Keratinocyte (primary cell): ENCODE results near the gene GLTP. TPM values are rescaled to one million over a fixed set of nuclear protein-coding genes. Genes with fewer than 3 reads are reported as not detected.

Experiments used
- DNase-seq: peaks from one replicate; pipeline ENCODE4 v3.0.0-alpha.2; 2011; ENCODE audit warnings: low read depth, missing footprints, low spot score
- FAIRE-seq: peaks from 2 replicates; lab custom pipeline; 2011; peaks lifted over from hg19 to GRCh38; lab: Jason Lieb, UNC
- H2AFZ ChIP-seq: 2 replicates; pipeline ENCODE4 v1.6.0; 2012; ENCODE audit warnings: low read length, control low read depth, inconsistent platforms; ENCODE audit not compliant: control insufficient read depth
- H3K27ac ChIP-seq: 2 replicates; pipeline ENCODE4 v1.5.1; 2011; ENCODE audit warnings: low read length; ENCODE audit not compliant: control insufficient read depth, insufficient read depth
- H3K27me3 ChIP-seq: 3 replicates; pipeline ENCODE4 v1.6.0; 2011; ENCODE audit warnings: low read length; ENCODE audit not compliant: control insufficient read depth, insufficient read depth; ENCODE audit errors: extremely low read depth
- H3K36me3 ChIP-seq, 2 experiments: 2 replicates in 1 of 2; 3 replicates in 1 of 2; pipeline ENCODE4 v1.5.1; 2011; ENCODE audit warnings: low read length in 2 of 2, mild to moderate bottlenecking in 1 of 2; ENCODE audit not compliant: control insufficient read depth in 2 of 2, insufficient read depth in 2 of 2; ENCODE audit errors: extremely low read depth in 1 of 2
- H3K4me1 ChIP-seq: 3 replicates; pipeline ENCODE4 v1.5.1; 2011; ENCODE audit warnings: low read length; ENCODE audit not compliant: control insufficient read depth, insufficient read depth; ENCODE audit errors: extremely low read depth
- H3K4me2 ChIP-seq: 3 replicates; pipeline ENCODE4 v1.6.0; 2011; ENCODE audit warnings: low read depth, low read length; ENCODE audit not compliant: control insufficient read depth, insufficient read depth; ENCODE audit errors: extremely low read depth
- H3K4me3 ChIP-seq, 3 experiments: fragments of 200-600 bp in 1 of 3; sonication (generic) in 1 of 3; 2 replicates in 2 of 3; 3 replicates in 1 of 3; pipeline ENCODE4 v1.5.1; 2011 to 2016; ENCODE audit warnings: low read length in 3 of 3, mild to moderate bottlenecking in 3 of 3, control low read depth in 2 of 3, inconsistent platforms in 1 of 3, low read depth in 1 of 3, mixed read lengths in 1 of 3, mixed run types in 1 of 3, moderate library complexity in 1 of 3; ENCODE audit not compliant: control insufficient read depth in 2 of 3, insufficient read depth in 2 of 3; ENCODE audit errors: extremely low read depth in 1 of 3
- H3K79me2 ChIP-seq: 2 replicates; pipeline ENCODE4 v1.6.0; 2012; ENCODE audit warnings: low read length; ENCODE audit not compliant: control insufficient read depth, insufficient read depth
- H3K9ac ChIP-seq: 3 replicates; pipeline ENCODE4 v1.6.0; 2011; ENCODE audit warnings: low read length; ENCODE audit not compliant: control insufficient read depth, insufficient read depth; ENCODE audit errors: extremely low read depth
- H3K9me1 ChIP-seq: 3 replicates; pipeline ENCODE4 v1.6.0; 2011; ENCODE audit warnings: low read length; ENCODE audit not compliant: control insufficient read depth, insufficient read depth; ENCODE audit errors: extremely low read depth
- H3K9me3 ChIP-seq: 2 replicates; pipeline ENCODE4 v1.5.1; 2012; ENCODE audit warnings: low read depth, low read length; ENCODE audit not compliant: control insufficient read depth
- H4K20me1 ChIP-seq: 3 replicates; pipeline ENCODE4 v1.6.0; 2011; ENCODE audit warnings: low read length; ENCODE audit not compliant: control insufficient read depth, insufficient read depth; ENCODE audit errors: extremely low read depth
- CTCF ChIP-seq, 3 experiments: IDR thresholded peaks in 1 of 3; conservative IDR thresholded peaks in 1 of 3; optimal IDR thresholded peaks in 1 of 3; 2 replicates in 2 of 3; 3 replicates in 1 of 3; pipeline versions ENCODE3 to v1.5.1; 2011; ENCODE audit warnings: low read length in 3 of 3, mild to moderate bottlenecking in 3 of 3, moderate library complexity in 2 of 3, control low read depth in 1 of 3, inconsistent platforms in 1 of 3; ENCODE audit not compliant: insufficient read depth in 2 of 3; ENCODE audit errors: extremely low read depth in 1 of 3
- EZH2 ChIP-seq: IDR thresholded peaks from one replicate; pipeline ENCODE4 v1.6.1; 2012; ENCODE audit warnings: inconsistent platforms, mild to moderate bottlenecking, low read length, moderate library complexity
- dilution Hi-C: fragments of 300-500 bp; cut with MboI; formaldehyde crosslinking; loops from one replicate; pipeline ENCODE4 v1.7.0; 2020; ENCODE audit warnings: low sequenced_read_pairs; ENCODE audit not compliant: extremely low pct_ligation_motif_present
- polyA plus RNA-seq, 5 experiments: library from polyadenylated mRNA; depleted of rRNA in 3 of 5; stranded (reverse) in 3 of 5; stranded (forward) in 1 of 5; unstranded in 1 of 5; fragments of >200 nt; gene quantifications; 1 replicate in 1 of 5; 2 replicates in 3 of 5; 3 replicates in 1 of 5; pipeline versions ENCODE4 v1.2.1 to v1.2.3, GENCODE V29; 2011 to 2012; ENCODE audit warnings: missing spikeins in 2 of 5, low read depth in 1 of 5, low replicate concordance in 1 of 5

GLTP gene
- polyA plus RNA-seq, 1 donor (not counting 4 experiments of a cell fraction or from before 2014, with no cell fraction given) = 54.6 TPM

- H3K4me1 ChIP-seq = peaks cover 12% of the 10 kb centered on the region
- H3K27me3 ChIP-seq = no peaks in the 10 kb centered on the region
- no peaks in the 10 kb centered on the region for H3K36me3 ChIP-seq
- no peak overlapping the region for H3K27ac ChIP-seq
- no peak overlapping the region for H3K4me3 ChIP-seq
- no peak overlapping the region for H2AFZ ChIP-seq
- no peaks in the 10 kb centered on the region for H3K9me1 ChIP-seq
- H3K4me2 ChIP-seq = no peak overlapping the region
- no peak for DNase-seq
- H3K9ac ChIP-seq = no peak overlapping the region
- TF ChIP-seq EZH2 (no peak), CTCF (optimal IDR thresholded peaks at IDR 0.05 in 1 of 3, IDR thresholded peaks at IDR 0.05 in 1 of 3, conservative IDR thresholded peaks at IDR 0.05 in 1 of 3; ENCODE audit: extremely low read depth in 1 of 3, insufficient read depth in 2 of 3, low read length in 3 of 3) (no peak)
- H4K20me1 ChIP-seq = no peaks in the 10 kb centered on the region
- no peak for FAIRE-seq
- dilution Hi-C loops = no loop called here
- no peaks in the 10 kb centered on the region for H3K9me3 ChIP-seq
- H3K79me2 ChIP-seq = no peaks in the 10 kb centered on the region
These were observed 39.0 kb downstream of the GLTP start for GRCh38 chr12:109841356-109841755.

DNA sequence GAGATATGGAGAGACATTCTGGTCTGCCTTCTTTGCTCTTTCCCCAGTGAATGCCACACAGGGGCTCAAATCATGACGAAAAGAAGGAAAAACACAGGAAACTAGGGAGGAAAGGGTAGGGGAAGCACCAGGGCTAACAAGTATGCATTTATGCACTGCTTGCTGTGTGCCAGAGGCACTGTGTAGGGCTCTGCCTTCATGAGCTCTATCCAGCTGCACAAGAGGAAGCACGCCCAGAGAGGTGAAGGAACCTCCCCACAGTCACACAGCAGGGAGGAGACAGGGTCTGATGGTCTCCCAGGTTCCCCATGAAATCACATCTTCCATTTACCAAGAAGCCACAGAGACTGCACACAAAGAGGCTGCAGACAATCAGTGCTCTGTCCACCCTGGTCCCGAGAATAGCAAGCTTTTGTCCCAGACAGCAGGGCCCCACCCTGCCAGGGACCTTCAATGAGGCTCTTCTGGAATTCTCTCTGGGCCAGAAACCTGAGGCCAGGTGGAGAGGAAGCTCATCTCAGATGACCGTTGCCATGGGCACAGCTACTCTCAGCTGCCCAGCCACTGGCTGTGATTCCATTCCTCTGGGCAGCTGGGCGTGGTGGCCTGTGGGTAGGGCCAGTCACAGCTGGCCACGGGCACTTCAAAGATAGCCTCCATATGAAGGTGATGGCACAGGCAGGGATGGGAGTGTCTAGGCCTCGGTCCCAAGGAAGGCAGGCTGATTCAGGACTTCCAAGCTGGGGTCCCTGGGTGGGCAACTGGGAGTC is 39.9 kb downstream of the GLTP start:
- H3K27me3 ChIP-seq = no peaks in the 10 kb centered on the region
- H3K9me3 ChIP-seq = no peaks in the 10 kb centered on the region
- no peaks in the 10 kb centered on the region for H3K79me2 ChIP-seq
- H3K9ac ChIP-seq = no peak overlapping the region
- no peak overlapping the region for H2AFZ ChIP-seq
- DNase-seq (no peak), FAIRE-seq (no peak)
- H3K27ac ChIP-seq = no peak overlapping the region
- dilution Hi-C loops = no loop called here
- H3K4me1 ChIP-seq = peaks cover 11% of the 10 kb centered on the region
- TF ChIP-seq CTCF (optimal IDR thresholded peaks at IDR 0.05 in 1 of 3, IDR thresholded peaks at IDR 0.05 in 1 of 3, conservative IDR thresholded peaks at IDR 0.05 in 1 of 3; ENCODE audit: extremely low read depth in 1 of 3, insufficient read depth in 2 of 3, low read length in 3 of 3) (no peak), EZH2 (no peak)
- no peaks in the 10 kb centered on the region for H3K36me3 ChIP-seq
- H3K9me1 ChIP-seq = no peaks in the 10 kb centered on the region
- H3K4me3 ChIP-seq = no peak overlapping the region
- H3K4me2 ChIP-seq = no peak overlapping the region
- no peaks in the 10 kb centered on the region for H4K20me1 ChIP-seq
